Measurements from ENCODE around the gene SETD3. TPM values are rescaled to one million over a fixed set of nuclear protein-coding genes. Genes with fewer than 3 reads are reported as not detected.

SETD3 gene
- total and polyA plus RNA-seq, 10 of the 15 experiments (the other 5 are each of a cell fraction or from before 2014, with no cell fraction given) = 11.3 to 44.2 (median 36.5) TPM

DNA sequence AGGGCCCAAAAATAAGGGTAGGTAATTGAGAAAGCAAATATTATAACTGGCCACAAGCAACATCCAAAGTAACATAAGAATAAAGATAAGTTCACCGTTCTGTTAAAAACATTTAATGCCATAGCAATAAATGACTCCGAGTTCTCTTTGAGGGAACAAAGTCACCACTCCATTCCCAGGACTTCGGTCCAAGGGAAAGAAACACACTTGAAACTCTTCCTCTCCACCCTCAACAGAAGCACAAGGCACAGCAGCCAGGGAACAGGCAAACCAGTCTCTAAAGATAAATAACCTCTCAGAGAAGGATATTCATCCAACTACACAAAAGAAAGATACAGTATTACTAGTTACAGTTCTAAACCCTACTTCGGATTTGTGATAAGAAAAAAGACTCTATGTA lies 2.5 kb downstream of the SETD3 start (continued):
- TF ChIP-seq SP1 (IDR thresholded peaks at IDR 0.05; ENCODE audit: low read depth, low read length) (no peak), RAD51 (IDR thresholded peaks at IDR 0.05) (no peak), MLLT1 (IDR thresholded peaks at IDR 0.05) (no peak), KLF5 (IDR thresholded peaks at IDR 0.05; ENCODE audit: partially characterized antibody) (no peak)
- TF ChIP-seq, protein P1, sequence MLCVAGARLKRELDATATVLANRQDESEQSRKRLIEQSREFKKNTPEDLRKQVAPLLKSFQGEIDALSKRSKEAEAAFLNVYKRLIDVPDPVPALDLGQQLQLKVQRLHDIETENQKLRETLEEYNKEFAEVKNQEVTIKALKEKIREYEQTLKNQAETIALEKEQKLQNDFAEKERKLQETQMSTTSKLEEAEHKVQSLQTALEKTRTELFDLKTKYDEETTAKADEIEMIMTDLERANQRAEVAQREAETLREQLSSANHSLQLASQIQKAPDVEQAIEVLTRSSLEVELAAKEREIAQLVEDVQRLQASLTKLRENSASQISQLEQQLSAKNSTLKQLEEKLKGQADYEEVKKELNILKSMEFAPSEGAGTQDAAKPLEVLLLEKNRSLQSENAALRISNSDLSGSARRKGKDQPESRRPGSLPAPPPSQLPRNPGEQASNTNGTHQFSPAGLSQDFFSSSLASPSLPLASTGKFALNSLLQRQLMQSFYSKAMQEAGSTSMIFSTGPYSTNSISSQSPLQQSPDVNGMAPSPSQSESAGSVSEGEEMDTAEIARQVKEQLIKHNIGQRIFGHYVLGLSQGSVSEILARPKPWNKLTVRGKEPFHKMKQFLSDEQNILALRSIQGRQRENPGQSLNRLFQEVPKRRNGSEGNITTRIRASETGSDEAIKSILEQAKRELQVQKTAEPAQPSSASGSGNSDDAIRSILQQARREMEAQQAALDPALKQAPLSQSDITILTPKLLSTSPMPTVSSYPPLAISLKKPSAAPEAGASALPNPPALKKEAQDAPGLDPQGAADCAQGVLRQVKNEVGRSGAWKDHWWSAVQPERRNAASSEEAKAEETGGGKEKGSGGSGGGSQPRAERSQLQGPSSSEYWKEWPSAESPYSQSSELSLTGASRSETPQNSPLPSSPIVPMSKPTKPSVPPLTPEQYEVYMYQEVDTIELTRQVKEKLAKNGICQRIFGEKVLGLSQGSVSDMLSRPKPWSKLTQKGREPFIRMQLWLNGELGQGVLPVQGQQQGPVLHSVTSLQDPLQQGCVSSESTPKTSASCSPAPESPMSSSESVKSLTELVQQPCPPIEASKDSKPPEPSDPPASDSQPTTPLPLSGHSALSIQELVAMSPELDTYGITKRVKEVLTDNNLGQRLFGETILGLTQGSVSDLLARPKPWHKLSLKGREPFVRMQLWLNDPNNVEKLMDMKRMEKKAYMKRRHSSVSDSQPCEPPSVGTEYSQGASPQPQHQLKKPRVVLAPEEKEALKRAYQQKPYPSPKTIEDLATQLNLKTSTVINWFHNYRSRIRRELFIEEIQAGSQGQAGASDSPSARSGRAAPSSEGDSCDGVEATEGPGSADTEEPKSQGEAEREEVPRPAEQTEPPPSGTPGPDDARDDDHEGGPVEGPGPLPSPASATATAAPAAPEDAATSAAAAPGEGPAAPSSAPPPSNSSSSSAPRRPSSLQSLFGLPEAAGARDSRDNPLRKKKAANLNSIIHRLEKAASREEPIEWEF (IDR thresholded peaks at IDR 0.05; ENCODE audit: insufficient replicate concordance, low read depth, low read length) = no peak

DNA sequence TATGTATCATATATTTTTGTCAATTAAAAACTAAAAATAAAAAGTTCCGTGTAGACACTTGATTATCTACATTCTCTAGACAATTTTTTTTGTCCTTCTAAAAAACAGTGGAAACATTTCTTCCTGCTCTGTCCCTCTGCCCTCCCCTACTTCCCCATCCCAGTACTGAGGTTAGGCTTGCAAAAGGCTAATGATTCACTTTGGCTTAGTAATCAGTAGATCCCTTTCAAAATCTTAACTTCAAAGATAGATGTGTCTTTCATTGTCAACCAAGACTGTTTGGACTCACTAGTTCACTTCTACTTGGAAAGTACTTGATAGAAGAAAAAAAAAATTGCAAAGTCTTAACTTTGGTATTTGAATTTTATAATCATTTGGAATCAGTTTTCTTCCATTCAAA lies 3.8 kb downstream of the SETD3 start:
- H3K36me3 ChIP-seq (ENCODE audit: control insufficient read depth in 2 of 2, insufficient read depth in 2 of 2, low read length in 1 of 2) = no peaks in the 10 kb centered on the region
- BruUV-seq (replicated peaks) = no TSS peak
- no peak overlapping the region for H3K9ac ChIP-seq (ENCODE audit: control insufficient read depth, insufficient read depth, low read length)
- in situ Hi-C loops (cut with MboI) = no loop called here
- H3K79me2 ChIP-seq (ENCODE audit: control insufficient read depth, insufficient read depth, low read length) = peaks cover 79% of the 10 kb centered on the region
- no peaks in the 10 kb centered on the region for H3K9me3 ChIP-seq (replicated peaks; ENCODE audit: control insufficient read depth, insufficient read depth, low read length)
- no peak overlapping the region for H3K4me3 ChIP-seq
- whole genome bisulfite sequencing (ENCODE audit: insufficient coverage, insufficient replicate concordance, low lambda C conversion rate, missing lambda C conversion rate) = 92% methylated on average over 1 of the region's 1 CpG
- intact Hi-C loops (cut with micrococcal nuclease; ENCODE audit: unreplicated experiment) = no loop called here
- no peaks in the 10 kb centered on the region for H3K27me3 ChIP-seq (replicated peaks in 1 of 2; ENCODE audit: control insufficient read depth in 2 of 2, insufficient read depth in 2 of 2, low read length in 1 of 2)
- SMC1A ChIA-PET (ENCODE audit: uncharacterized antibody, unreplicated experiment) = no interaction called here
- ATAC-seq = no peak
- CTCF ChIA-PET = interaction anchor here (0.9 kb wide), 1 partner anchor 61 kb away, joined by 4 read pairs; no protein-coding TSS in a partner anchor
- POLR2A ChIA-PET = no interaction called here
- FAIRE-seq = no peak
- no peak overlapping the region for H3K27ac ChIP-seq (ENCODE audit: control insufficient read depth, insufficient read depth)
- peaks cover 4% of the 10 kb centered on the region; the same call in 1 of the 2 replicates for H3K4me1 ChIP-seq (ENCODE audit: control insufficient read depth, insufficient read depth, low read length)
- no peak overlapping the region for H3K4me2 ChIP-seq (ENCODE audit: control insufficient read depth, insufficient read depth)
- no peaks in the 10 kb centered on the region for H4K20me1 ChIP-seq (ENCODE audit: control insufficient read depth, insufficient read depth)
- RAD21 ChIA-PET (ENCODE audit: unreplicated experiment) = no interaction called here
- no peak for DNase-seq (ENCODE audit: low read depth, low spot score)
- no peak overlapping the region for H2AFZ ChIP-seq (ENCODE audit: control insufficient read depth, low read depth, low read length)
- TF ChIP-seq CBFB (IDR thresholded peaks at IDR 0.05; ENCODE audit: low read depth) = no peak
- TF ChIP-seq SUPT20H (IDR thresholded peaks at IDR 0.05; ENCODE audit: borderline replicate concordance, control insufficient read depth, low read depth, low read length) = no peak
- no peak for TF ChIP-seq SMARCA5 (IDR thresholded peaks at IDR 0.05)
- no peak for TF ChIP-seq ZBTB11 (CRISPR knock-in tag; IDR thresholded peaks at IDR 0.05)
- no peak for TF ChIP-seq NKRF (conservative IDR thresholded peaks at IDR 0.05)

Data from GM12878 (cell line).